Heart left ventricle (tissue), 16 donors: ENCODE results near the gene FNBP1. TPM values are rescaled to one million over a fixed set of nuclear protein-coding genes. Genes with fewer than 3 reads are reported as not detected.
A peak's percentile ranks its signal among the peaks of the same experiment; 100 is the strongest.

Experiments used
- ATAC-seq, 4 donors: fragments of 200-7000 bp; cut with Tn5 transposase; one replicate each; pipeline ENCODE4 v1.9.1; 2020 to 2022; ENCODE audit warnings: moderate library complexity in 4 of 4, mild to moderate bottlenecking in 3 of 4, moderate number of reproducible peaks in 1 of 4
- DNase-seq, 5 donors: peaks; one replicate each; pipeline ENCODE4 v3.0.0-alpha.2; 2020
- H3K27ac ChIP-seq, 12 donors: fragments of 200-600 bp; sonication (generic) in 4 of 12; one replicate each; pipeline versions ENCODE4 v1.5.0 to v1.8.0; 2016 to 2022; ENCODE audit warnings: mild to moderate bottlenecking in 2 of 12
- H3K27me3 ChIP-seq, 9 donors: fragments of 200-600 bp; sonication (generic) in 2 of 9; one replicate each; pipeline versions ENCODE4 v1.5.1 to v1.8.0; 2016 to 2022; ENCODE audit warnings: mild to moderate bottlenecking in 3 of 9
- H3K36me3 ChIP-seq, 9 donors: fragments of 200-600 bp; sonication (generic) in 2 of 9; one replicate each; pipeline versions ENCODE4 v1.5.0 to v1.8.0; 2018 to 2022; ENCODE audit warnings: mild to moderate bottlenecking in 2 of 9
- H3K4me1 ChIP-seq, 12 donors: fragments of 200-600 bp; sonication (generic) in 4 of 12; one replicate each; pipeline versions ENCODE4 v1.5.0 to v1.8.0; 2016 to 2022; ENCODE audit warnings: mild to moderate bottlenecking in 3 of 12
- H3K4me3 ChIP-seq, 12 donors: fragments of 200-600 bp; sonication (generic) in 4 of 12; one replicate each; pipeline versions ENCODE4 v1.5.0 to v1.8.0; 2017 to 2022; ENCODE audit warnings: mild to moderate bottlenecking in 9 of 12, moderate library complexity in 4 of 12
- H3K9me3 ChIP-seq, 12 donors: fragments of 200-600 bp; sonication (generic) in 4 of 12; one replicate each; pipeline versions ENCODE4 v1.5.0 to v1.8.0; 2016 to 2022; ENCODE audit warnings: mild to moderate bottlenecking in 1 of 12
- CTCF ChIP-seq, 12 donors: fragments of 200-600 bp; sonication (generic) in 4 of 12; IDR thresholded peaks; one replicate each; pipeline versions ENCODE4 v1.5.0 to v1.8.0; 2018 to 2022; ENCODE audit warnings: antibody characterized with exemption in 12 of 12, mild to moderate bottlenecking in 5 of 12
- POLR2A ChIP-seq, 2 donors: fragments of 450-650 bp; IDR thresholded peaks; one replicate each; pipeline ENCODE4 v1.6.1; 2017; ENCODE audit warnings: antibody characterized with exemption in 2 of 2, mild to moderate bottlenecking in 2 of 2, moderate library complexity in 2 of 2
- WGBS, 4 donors: extraction: QIAGEN DNeasy Blood & Tissue Kit in 2 of 4; methylation state at CpG; one replicate each; pipeline versions ENCODE4 v1.1.5 to v1.1.7; 2013 to 2018; 5-methylcytosine and 5-hydroxymethylcytosine counted together
- intact Hi-C, 10 donors: fragments of 100-400 bp; cut with DNase I; formaldehyde crosslinking; loops; one replicate each; pipeline versions ENCODE4 v1.11.1 to v1.14.2; 2022
- polyA plus RNA-seq, 2 donors: library from polyadenylated mRNA; stranded (reverse); fragments of 200-250 nt; gene quantifications; one replicate each; pipeline ENCODE4 v1.2.3, GENCODE V29; 2013
- total RNA-seq, 9 donors: library from RNA; depleted of rRNA in 2 of 9; stranded (reverse); fragments of >200 nt in 2 of 9; fragmentation: NEBNext Ultra II Directional in 3 of 9; extraction: Animal tissue kit (Norgen Biotek cat#: 25700) in 3 of 9; gene quantifications; one replicate each; pipeline versions ENCODE4 v1.1.0 to v1.2.4, GENCODE V29; 2016 to 2023
- donor health status: ischemic (EF 13 %, LVEDD 7.1; RV severe dilation, severe dysfunction).
- donor health status: healthy with polysubstance abuse.
- donor health status: DM: no; HTN: yes; CAD: no.
- donor health status: DM: no; HTN: no; CAD: no.
- donor health status: ischemic (EF 25% LVEDD 6.9; RV normal size, moderate dysfunction).
- donor health status: ischemic (EF 25% LVEDD 5.7; RV mildly dilated, moderate dysfunction).
- donor health status: healthy.
- donor health status: DM: yes; HTN: yes; CAD: no.
- donor health status: ischemic (EF 35%, LVEDD 5.7; RV mildly dilated, moderate dysfunction).
- donor health status: nonischemic (EF 11% LVEDD 7.7; RV severe dilation, severe dysfunction).
- donor health status: DM: yes; HTN: yes; CAD: no.
- donor health status: PGD.
- donor health status: ischemic (EF 29% LVEDD 5.4; RV normal size, mild dysfunction).
- donor health status: nonischemic (EF 23%, LVEDD 6.1; RV moderate dilation, normal function).

The FNBP1 gene
- total and polyA plus RNA-seq, 11 donors, result 6.9 to 47.3 (median 24.1) TPM

- Histone ChIP-seq H3K36me3 (peaks cover 0 to 45% (median 39%) of the 10 kb centered on the region in 9 donors), H3K27me3 (no peaks in the 10 kb centered on the region), H3K4me3 (no peak overlapping the region), H3K9me3 (no peaks in the 10 kb centered on the region), H3K27ac (no peak overlapping the region), H3K4me1 (peaks cover 0 to 6% (median 0%) of the 10 kb centered on the region in 12 donors)
- ATAC-seq, result peak in 1 of 4 donors; percentile 18
- WGBS, 4 donors, result 63 to 92% (median 79%) methylated on average over 3 to 4 of the region's 4 CpGs
- DNase-seq, result no peak
- intact Hi-C loops, result no loop called here
- no peak for TF ChIP-seq POLR2A (IDR thresholded peaks at IDR 0.05)
- no peak for TF ChIP-seq CTCF (IDR thresholded peaks at IDR 0.05)
Observed at GRCh38 chr9:129848712-129849441, 194.1 kb downstream of the FNBP1 start.

- DNase-seq, result no peak
- no peak for ATAC-seq
- Histone ChIP-seq H3K4me1 (peaks cover 0 to 6% (median 0%) of the 10 kb centered on the region in 12 donors), H3K27ac (peak overlapping the region in 1 of 12 donors; percentile 42), H3K4me3 (no peak overlapping the region), H3K9me3 (no peaks in the 10 kb centered on the region), H3K27me3 (no peaks in the 10 kb centered on the region), H3K36me3 (peaks cover 0 to 14% (median 10%) of the 10 kb centered on the region in 9 donors)
- intact Hi-C loops, result no loop called here
- TF ChIP-seq CTCF (IDR thresholded peaks at IDR 0.05) (no peak), POLR2A (IDR thresholded peaks at IDR 0.05) (no peak)
- 56 to 76% (median 69%) methylated on average over 2 of the region's 2 CpGs for WGBS, 4 donors
Observed at GRCh38 chr9:129845373-129845772, 197.6 kb downstream of the FNBP1 start.

- no peak overlapping the region for H3K27ac ChIP-seq
- WGBS, 4 donors, result 63 to 69% (median 67%) methylated on average over 4 of the region's 4 CpGs
- TF ChIP-seq CTCF (IDR thresholded peaks at IDR 0.05), result no peak
- no peak for TF ChIP-seq POLR2A (IDR thresholded peaks at IDR 0.05)
- H3K4me1 ChIP-seq, result peaks cover 0 to 31% (median 7%) of the 10 kb centered on the region in 12 donors
- intact Hi-C loops, result no loop called here
- H3K4me3 ChIP-seq, result no peak overlapping the region
- no peaks in the 10 kb centered on the region for H3K9me3 ChIP-seq
- H3K36me3 ChIP-seq, result peaks cover 0 to 6% (median 0%) of the 10 kb centered on the region in 9 donors
- no peaks in the 10 kb centered on the region for H3K27me3 ChIP-seq
- ATAC-seq, result no peak
- DNase-seq, result no peak
Observed at GRCh38 chr9:129841071-129841470, 201.9 kb downstream of the FNBP1 start.

- no peaks in the 10 kb centered on the region for H3K9me3 ChIP-seq
- H3K4me1 ChIP-seq, result peaks cover 0 to 29% (median 11%) of the 10 kb centered on the region in 12 donors
- no peak for DNase-seq
- no peaks in the 10 kb centered on the region for H3K27me3 ChIP-seq
- peaks cover 0 to 6% (median 0%) of the 10 kb centered on the region in 9 donors for H3K36me3 ChIP-seq
- TF ChIP-seq POLR2A (IDR thresholded peaks at IDR 0.05), result no peak
- TF ChIP-seq CTCF (IDR thresholded peaks at IDR 0.05), result no peak
- H3K27ac ChIP-seq, result no peak overlapping the region
- WGBS, 4 donors, result 81 to 94% (median 88%) methylated on average over 5 to 8 of the region's 8 CpGs
- ATAC-seq, result no peak
- H3K4me3 ChIP-seq, result no peak overlapping the region
- intact Hi-C loops, result no loop called here
Observed at GRCh38 chr9:129840034-129840433, 203.0 kb downstream of the FNBP1 start.
